A549 treated with Mapracorat at 1 μM for 4 hours (cell line): ENCODE results near the gene SPDYA. TPM values are rescaled to one million over a fixed set of nuclear protein-coding genes. Genes with fewer than 3 reads are reported as not detected.

Source experiments
- total RNA-seq: library from RNA; stranded (reverse); fragments of 200-300 nt; extraction: Qiagen RNA extraction; gene quantifications from 5 replicates; pipeline ENCODE4 v1.2.3, GENCODE V29; 2022

Gene SPDYA
- 0.13 to 0.28 TPM (median 0.17 TPM) in 4 of 5 replicates, not detected in the other for total RNA-seq

GRCh38 chr2:28810384-28811285 lies at the start of gene SPDYA:
Gene SPDYA (plus strand): TSS chr2:28810834. CDS start chr2:28816015, 5,181 bp downstream.

GRCh38 chr2:28870146-28870891 lies 59.7 kb downstream of the SPDYA start, which contains the start of gene TRMT61B:
Gene TRMT61B (minus strand): TSS chr2:28870309. CDS start chr2:28870277, 32 bp downstream.

DNA sequence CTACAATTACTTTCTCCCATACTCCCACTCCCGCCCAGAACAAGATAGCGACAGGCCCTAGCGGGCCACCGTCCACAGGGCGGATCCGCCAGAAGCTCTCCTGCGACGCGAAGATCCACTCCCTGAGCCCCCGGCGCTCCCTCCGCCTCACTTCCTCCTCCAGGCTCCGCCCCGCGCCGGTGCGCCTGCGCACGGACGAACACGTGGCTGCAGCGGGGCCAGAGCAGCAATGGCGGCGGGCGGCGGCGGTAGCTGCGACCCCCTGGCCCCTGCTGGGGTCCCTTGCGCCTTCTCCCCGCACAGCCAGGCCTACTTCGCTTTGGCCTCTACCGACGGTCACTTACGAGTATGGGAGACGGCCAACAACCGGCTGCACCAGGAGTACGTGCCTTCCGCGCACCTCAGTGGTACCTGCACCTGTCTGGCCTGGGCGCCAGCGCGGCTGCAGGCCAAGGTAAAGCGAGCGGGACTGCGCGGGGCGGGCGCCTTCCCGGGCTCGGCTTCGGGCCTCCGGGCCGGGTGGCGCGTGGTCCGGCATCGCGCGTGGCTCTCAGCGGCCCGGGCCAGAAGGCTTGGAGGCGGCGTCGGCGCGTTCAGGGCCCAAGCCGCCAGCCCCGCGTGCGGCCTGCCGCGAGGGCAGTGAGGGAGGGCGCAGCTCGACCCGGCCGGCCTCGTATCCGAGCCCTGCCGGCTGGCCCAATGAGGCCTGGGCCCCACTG lies 84.0 kb downstream of the SPDYA start, which contains the start of gene WDR43:
TSS of gene WDR43 (plus strand) at position 198 of the 719 bp plus-strand sequence. CDS start at position 230, 32 bp downstream.

Other genes starting within 250 kb of the SPDYA start
- 104 to 144 TPM (median 130 TPM) in 5 replicates for gene PPP1CB, start 59.0 kb upstream of the SPDYA start, total RNA-seq
- 12.7 to 16.8 TPM (median 13.8 TPM) in 5 replicates for gene TRMT61B, start 59.5 kb downstream of the SPDYA start, total RNA-seq
- 82.7 to 94.4 TPM (median 85.3 TPM) in 5 replicates for gene WDR43, start 83.8 kb downstream of the SPDYA start, total RNA-seq
- 0.06 to 0.52 TPM (median 0.24 TPM) in 5 replicates for gene TOGARAM2, start 170.5 kb downstream of the SPDYA start, total RNA-seq